Right lobe of liver (tissue), 4 donors: ENCODE results near the gene ARHGDIB.

Source experiments
- POLR2A ChIP-seq: fragments of 450-650 bp; IDR thresholded peaks from one replicate; pipeline ENCODE4 v1.6.1; 2017; ENCODE audit warnings: antibody characterized with exemption, mild to moderate bottlenecking
- TF ChIP-seq, protein P1 (sequence below), 4 donors: fragments of 200-600 bp in 3 of 4; fragments of 450-650 bp in 1 of 4; IDR thresholded peaks; one replicate each; pipeline versions ENCODE4 v1.5.1 to v1.8.0; 2016 to 2022; ENCODE audit warnings: antibody characterized with exemption in 4 of 4, mild to moderate bottlenecking in 2 of 4
- donor health status: DM: no; HTN: no; CAD: no.
- donor health status: DM: no; HTN: no; CAD: no.
- donor health status: DM: no; HTN: yes; CAD: no.

DNA sequence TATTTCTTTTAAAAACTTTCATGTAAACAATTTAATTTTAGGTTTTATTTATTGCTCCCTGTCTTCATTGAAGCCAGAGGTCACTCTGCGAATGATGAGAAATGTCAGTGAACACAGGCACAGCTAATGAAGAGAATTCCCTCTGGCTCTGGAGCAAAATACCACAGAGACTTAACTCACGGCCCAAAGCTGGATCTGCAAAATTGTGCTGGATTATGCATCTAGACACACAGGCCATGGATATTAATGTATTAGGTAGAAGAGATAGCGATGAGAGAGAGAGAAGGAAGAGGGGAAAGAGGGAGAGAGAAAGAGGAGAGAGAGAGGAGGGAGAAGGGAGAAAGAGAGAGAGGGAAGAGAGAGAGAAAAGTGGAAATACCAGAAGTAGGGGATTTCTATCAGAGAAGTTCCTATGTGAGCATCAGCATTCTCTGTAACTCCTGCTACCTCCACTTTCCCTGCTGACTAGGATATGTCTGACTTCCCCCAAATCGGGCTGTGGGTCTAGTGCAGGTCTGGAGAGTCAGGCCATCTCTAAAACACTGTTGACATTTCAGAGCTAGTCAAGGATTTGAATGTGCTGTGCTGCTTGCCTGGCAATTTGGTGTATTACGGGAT is 3.7 kb downstream of the ARHGDIB start:
- TF ChIP-seq, protein P1, sequence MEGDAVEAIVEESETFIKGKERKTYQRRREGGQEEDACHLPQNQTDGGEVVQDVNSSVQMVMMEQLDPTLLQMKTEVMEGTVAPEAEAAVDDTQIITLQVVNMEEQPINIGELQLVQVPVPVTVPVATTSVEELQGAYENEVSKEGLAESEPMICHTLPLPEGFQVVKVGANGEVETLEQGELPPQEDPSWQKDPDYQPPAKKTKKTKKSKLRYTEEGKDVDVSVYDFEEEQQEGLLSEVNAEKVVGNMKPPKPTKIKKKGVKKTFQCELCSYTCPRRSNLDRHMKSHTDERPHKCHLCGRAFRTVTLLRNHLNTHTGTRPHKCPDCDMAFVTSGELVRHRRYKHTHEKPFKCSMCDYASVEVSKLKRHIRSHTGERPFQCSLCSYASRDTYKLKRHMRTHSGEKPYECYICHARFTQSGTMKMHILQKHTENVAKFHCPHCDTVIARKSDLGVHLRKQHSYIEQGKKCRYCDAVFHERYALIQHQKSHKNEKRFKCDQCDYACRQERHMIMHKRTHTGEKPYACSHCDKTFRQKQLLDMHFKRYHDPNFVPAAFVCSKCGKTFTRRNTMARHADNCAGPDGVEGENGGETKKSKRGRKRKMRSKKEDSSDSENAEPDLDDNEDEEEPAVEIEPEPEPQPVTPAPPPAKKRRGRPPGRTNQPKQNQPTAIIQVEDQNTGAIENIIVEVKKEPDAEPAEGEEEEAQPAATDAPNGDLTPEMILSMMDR (IDR thresholded peaks at IDR 0.05) = no peak
- TF ChIP-seq POLR2A = no peak
